Germinal center (tissue), 1 donor: ENCODE data around the gene RXFP1.

Source experiments
- DNase-seq: peaks from one replicate; pipeline ENCODE4 v3.0.0; 2012; ENCODE audit warnings: mixed read lengths, low spot score

Gene RXFP1

GRCh38 chr4:158673633-158674032, 152.0 kb downstream of the RXFP1 start:
- no peak for DNase-seq

GRCh38 chr4:158676076-158676475, 154.4 kb downstream of the RXFP1 start:
- DNase-seq: no peak

GRCh38 chr4:158678767-158679166, 157.1 kb downstream of the RXFP1 start:
- no peak for DNase-seq

GRCh38 chr4:158681629-158682028, 159.9 kb downstream of the RXFP1 start:
- no peak for DNase-seq

GRCh38 chr4:158682066-158682465, 160.4 kb downstream of the RXFP1 start:
- DNase-seq: no peak

GRCh38 chr4:158688813-158689212, 167.1 kb downstream of the RXFP1 start:
- no peak for DNase-seq
